Smooth muscle cell (in vitro differentiated cells): ENCODE measurements around the gene LRRC4B. TPM values are rescaled to one million over a fixed set of nuclear protein-coding genes. Genes with fewer than 3 reads are reported as not detected.
"Not testable (repeated sequence)": the region's sequence is repeated elsewhere in the genome, so short reads cannot be mapped to it uniquely, and the experiment has no call there.

ENCODE experiments used
- DNase-seq: peaks from one replicate; lab custom pipeline; 2025; ENCODE audit not compliant: unreplicated experiment; lab: John Stamatoyannopoulos, UW
- H2AFZ ChIP-seq: fragments of 200-600 bp; sonication (generic); 2 replicates; pipeline ENCODE4 v1.6.0; 2016; ENCODE audit warnings: antibody characterized with exemption, low read depth, mild to moderate bottlenecking
- H3F3A ChIP-seq: fragments of 200-600 bp; sonication (generic); 2 replicates; pipeline ENCODE4 v1.6.0; 2017; ENCODE audit warnings: antibody characterized with exemption, low read depth
- H3K27ac ChIP-seq: fragments of 200-600 bp; sonication (generic); 2 replicates; pipeline ENCODE4 v1.5.1; 2016; ENCODE audit warnings: low read depth, mild to moderate bottlenecking
- H3K27me3 ChIP-seq: fragments of 200-600 bp; sonication (generic); 2 replicates; pipeline ENCODE4 v1.6.1; 2016; ENCODE audit warnings: low read depth, mild to moderate bottlenecking
- H3K36me3 ChIP-seq: fragments of 200-600 bp; sonication (generic); 2 replicates; pipeline ENCODE4 v1.5.1; 2016; ENCODE audit warnings: low read depth
- H3K4me1 ChIP-seq: fragments of 200-600 bp; sonication (generic); 2 replicates; pipeline ENCODE4 v1.5.1; 2016; ENCODE audit warnings: low read depth
- H3K4me2 ChIP-seq: fragments of 200-600 bp; sonication (generic); 2 replicates; pipeline ENCODE4 v1.6.0; 2016; ENCODE audit warnings: mild to moderate bottlenecking
- H3K4me3 ChIP-seq: fragments of 200-600 bp; sonication (generic); 2 replicates; pipeline ENCODE4 v1.5.1; 2016; ENCODE audit warnings: mild to moderate bottlenecking
- H3K79me2 ChIP-seq: fragments of 200-600 bp; sonication (generic); 2 replicates; pipeline ENCODE4 v1.6.0; 2016; ENCODE audit warnings: low read depth, mild to moderate bottlenecking
- H3K9ac ChIP-seq: fragments of 200-600 bp; sonication (generic); 2 replicates; pipeline ENCODE4 v1.6.0; 2016; ENCODE audit warnings: low read depth
- H3K9me3 ChIP-seq: fragments of 200-600 bp; sonication (generic); replicated peaks from 2 replicates; pipeline ENCODE4 v1.5.1; 2016; ENCODE audit warnings: low read depth
- H4K20me1 ChIP-seq: fragments of 200-600 bp; sonication (generic); 2 replicates; pipeline ENCODE4 v1.6.0; 2016; ENCODE audit warnings: low read depth
- WGBS: methylation state at CpG from one replicate; pipeline ENCODE4 v1.1.7; 2016; ENCODE audit warnings: low lambda C conversion rate; 5-methylcytosine and 5-hydroxymethylcytosine counted together
- polyA plus RNA-seq: library from polyadenylated mRNA; unstranded; fragments of >200 nt; fragmentation: Nextera tagmentation; extraction: Ambion mirVana; gene quantifications from 2 replicates; pipeline ENCODE4 v1.2.1, GENCODE V29; 2016
- total RNA-seq: library from RNA; depleted of rRNA; stranded (reverse); fragments of >200 nt; gene quantifications from 2 replicates; pipeline ENCODE4 v1.2.3, GENCODE V29; 2014
- TF ChIP-seq, protein P1 (sequence below): fragments of 200-600 bp; sonication (generic); IDR thresholded peaks from 2 replicates; pipeline ENCODE4 v1.5.1; 2017; ENCODE audit warnings: borderline replicate concordance, mild to moderate bottlenecking, antibody characterized with exemption; ENCODE audit not compliant: insufficient read depth, poor library complexity, severe bottlenecking

Gene LRRC4B
- total and polyA plus RNA-seq, 2 experiments from 2014 or later = 1.7 to 8.6 TPM

DNA sequence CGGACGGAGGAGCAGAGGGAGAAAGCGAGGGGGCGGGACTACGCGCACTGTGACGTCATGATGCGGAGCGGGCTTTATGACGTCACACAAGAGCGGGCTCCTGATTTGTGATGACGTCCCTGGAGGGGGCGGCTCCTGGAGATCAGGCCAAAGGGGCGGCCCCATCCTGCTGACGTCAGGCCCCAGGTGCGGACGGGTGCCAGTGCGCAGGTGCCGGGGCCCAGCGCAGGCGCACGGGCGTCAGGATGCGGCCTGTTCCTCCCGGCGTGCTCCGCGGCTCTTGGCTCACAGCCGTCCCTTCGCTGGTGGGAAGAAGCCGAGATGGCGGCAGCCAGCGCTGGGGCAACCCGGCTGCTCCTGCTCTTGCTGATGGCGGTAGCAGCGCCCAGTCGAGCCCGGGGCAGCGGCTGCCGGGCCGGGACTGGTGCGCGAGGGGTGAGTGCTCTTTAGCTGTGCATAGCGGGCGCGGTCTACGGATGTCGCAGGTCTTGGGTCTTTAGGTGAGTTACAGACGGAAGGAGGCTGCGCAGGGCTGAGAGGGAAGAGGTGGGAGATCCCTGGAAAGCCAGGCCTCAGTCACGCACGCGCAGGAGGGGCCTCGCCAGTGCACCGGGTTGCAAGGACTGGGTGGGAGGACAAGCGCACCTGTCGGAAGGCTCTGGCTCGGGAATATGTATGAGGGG lies 91.9 kb downstream of the LRRC4B start, which contains the start of the genes EMC10 and GARIN5A:
EMC10 (plus strand) TSS at position 284 of the 683 bp plus-strand sequence; CDS start at position 322, 38 bp downstream.
GARIN5A (minus strand) TSS at position 625 of the 683 bp plus-strand sequence; CDS start at position 165, 460 bp downstream.
- H3K27me3 ChIP-seq = no peaks in the 10 kb centered on the region
- peak within 1 kb of the TSS; percentile 97 for H3K4me3 ChIP-seq
- H3K36me3 ChIP-seq = no peaks in the 10 kb centered on the region
- H3K79me2 ChIP-seq = peaks cover 16% of the 10 kb centered on the region
- peak within 1 kb of the TSS; percentile 98 for H3K4me2 ChIP-seq
- peak within 1 kb of the TSS; percentile 68 for H3K27ac ChIP-seq
- TF ChIP-seq, protein P1, sequence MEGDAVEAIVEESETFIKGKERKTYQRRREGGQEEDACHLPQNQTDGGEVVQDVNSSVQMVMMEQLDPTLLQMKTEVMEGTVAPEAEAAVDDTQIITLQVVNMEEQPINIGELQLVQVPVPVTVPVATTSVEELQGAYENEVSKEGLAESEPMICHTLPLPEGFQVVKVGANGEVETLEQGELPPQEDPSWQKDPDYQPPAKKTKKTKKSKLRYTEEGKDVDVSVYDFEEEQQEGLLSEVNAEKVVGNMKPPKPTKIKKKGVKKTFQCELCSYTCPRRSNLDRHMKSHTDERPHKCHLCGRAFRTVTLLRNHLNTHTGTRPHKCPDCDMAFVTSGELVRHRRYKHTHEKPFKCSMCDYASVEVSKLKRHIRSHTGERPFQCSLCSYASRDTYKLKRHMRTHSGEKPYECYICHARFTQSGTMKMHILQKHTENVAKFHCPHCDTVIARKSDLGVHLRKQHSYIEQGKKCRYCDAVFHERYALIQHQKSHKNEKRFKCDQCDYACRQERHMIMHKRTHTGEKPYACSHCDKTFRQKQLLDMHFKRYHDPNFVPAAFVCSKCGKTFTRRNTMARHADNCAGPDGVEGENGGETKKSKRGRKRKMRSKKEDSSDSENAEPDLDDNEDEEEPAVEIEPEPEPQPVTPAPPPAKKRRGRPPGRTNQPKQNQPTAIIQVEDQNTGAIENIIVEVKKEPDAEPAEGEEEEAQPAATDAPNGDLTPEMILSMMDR = no peak
- H3K9me3 ChIP-seq = no peaks in the 10 kb centered on the region
- H3K9ac ChIP-seq = peak within 1 kb of the TSS; percentile 85
- H2AFZ ChIP-seq = peak within 1 kb of the TSS; percentile 100
- H3F3A ChIP-seq = peaks cover 6% of the 10 kb centered on the region
- peaks cover 24% of the 10 kb centered on the region for H4K20me1 ChIP-seq
- DNase-seq = peak; percentile 72
- WGBS = 3% methylated on average over 58 of the region's 58 CpGs
- peaks cover 7% of the 10 kb centered on the region for H3K4me1 ChIP-seq

DNA sequence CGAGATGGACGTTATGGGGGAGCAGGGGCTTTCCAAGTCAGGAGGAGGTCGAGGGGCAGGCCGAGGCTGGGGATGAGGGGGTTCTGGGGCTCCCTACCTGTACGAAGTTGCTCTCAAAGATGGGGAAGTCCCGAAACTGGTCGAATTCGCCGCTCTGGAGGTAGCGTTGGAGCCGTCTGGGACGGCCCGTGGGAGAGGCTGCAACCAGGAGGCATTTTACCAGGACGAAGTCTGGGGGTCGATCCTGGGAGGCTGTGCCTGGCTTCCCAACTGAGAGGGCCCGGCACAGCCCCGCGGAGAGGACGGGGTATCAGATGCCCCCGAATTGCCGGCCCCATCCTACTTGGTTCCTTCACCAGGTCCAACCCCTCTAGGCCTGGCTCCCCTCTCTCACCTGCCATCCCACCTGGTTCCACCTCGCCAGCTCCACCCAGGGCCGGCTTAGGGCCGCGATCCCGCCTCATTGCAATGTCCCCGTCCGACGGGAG lies 92.5 kb downstream of the LRRC4B start:
- Histone ChIP-seq H3K27ac (no peak overlapping the region), H4K20me1 (peaks cover 24% of the 10 kb centered on the region), H3K79me2 (peaks cover 16% of the 10 kb centered on the region), H3K27me3 (no peaks in the 10 kb centered on the region), H3K4me1 (peaks cover 7% of the 10 kb centered on the region), H3K9me3 (no peaks in the 10 kb centered on the region), H2AFZ (no peak overlapping the region), H3K9ac (no peak overlapping the region), H3K4me3 (peak overlapping the region; percentile 97), H3F3A (peaks cover 6% of the 10 kb centered on the region), H3K4me2 (no peak overlapping the region), H3K36me3 (no peaks in the 10 kb centered on the region)
- TF ChIP-seq, protein P1 = no peak
- DNase-seq = no peak
- 70% methylated on average over 18 of the region's 29 CpGs for WGBS

DNA sequence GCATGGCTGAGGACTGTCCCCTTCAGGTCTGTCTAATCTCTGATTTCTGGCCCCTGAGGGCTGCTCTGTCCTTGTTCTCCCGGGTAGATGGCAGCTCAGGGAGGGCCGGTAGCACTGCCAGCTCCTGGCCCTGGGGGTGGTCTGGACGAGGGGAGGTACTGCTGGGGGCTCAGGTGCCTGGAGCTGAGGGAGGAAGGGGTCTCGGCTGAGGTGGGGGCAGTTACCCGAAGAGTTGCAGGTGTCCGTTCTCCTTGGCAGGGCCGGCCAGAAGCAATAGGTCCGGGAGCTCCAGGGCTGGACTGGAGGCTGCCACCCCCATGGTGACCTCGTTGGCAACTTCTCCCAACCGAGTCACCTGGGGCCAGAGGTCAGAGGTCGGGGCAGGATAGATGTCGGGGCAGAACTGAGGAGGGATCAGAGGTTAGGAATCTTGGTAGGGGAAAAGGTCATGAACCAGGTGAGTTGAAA lies 93.1 kb downstream of the LRRC4B start:
- whole genome bisulfite sequencing = 88% methylated on average over 12 of the region's 12 CpGs

DNA sequence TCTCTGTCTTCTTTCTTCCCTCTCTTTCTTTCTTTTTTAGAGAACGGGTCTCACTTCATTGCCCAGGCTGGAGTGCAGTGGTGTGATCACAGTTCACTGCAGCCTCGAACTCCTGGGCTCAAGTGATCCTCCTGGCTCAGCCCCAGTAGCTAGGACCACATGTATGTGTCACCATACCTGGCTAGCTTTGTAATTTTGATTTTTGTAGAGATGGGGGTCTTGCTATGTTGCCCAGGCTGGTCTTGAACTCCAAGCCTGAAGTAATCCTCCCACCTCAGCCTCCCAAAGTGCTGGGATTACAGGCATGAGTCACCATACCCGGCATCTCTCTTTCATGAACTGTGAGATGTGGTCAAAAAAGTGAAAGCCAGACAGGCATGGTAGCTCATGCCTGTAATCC lies 94.9 kb downstream of the LRRC4B start:
- not testable (repeated sequence) for H3K9ac ChIP-seq, H3K9me3 ChIP-seq, H3F3A ChIP-seq, DNase-seq, H3K4me2 ChIP-seq, H3K36me3 ChIP-seq, H3K27me3 ChIP-seq, H3K4me3 ChIP-seq, H3K27ac ChIP-seq, H3K4me1 ChIP-seq, H2AFZ ChIP-seq
- 69% methylated on average over 3 of the region's 3 CpGs for WGBS
- peaks cover 13% of the 10 kb centered on the region for H3K79me2 ChIP-seq
- peaks cover 14% of the 10 kb centered on the region for H4K20me1 ChIP-seq

More for the DNA sequence above, 93.1 kb downstream of the LRRC4B start:
- no peak overlapping the region for H3K9ac ChIP-seq
- no peaks in the 10 kb centered on the region for H3K9me3 ChIP-seq
- H3K27me3 ChIP-seq = no peaks in the 10 kb centered on the region
- H2AFZ ChIP-seq = no peak overlapping the region
- peaks cover 7% of the 10 kb centered on the region for H3K4me1 ChIP-seq
- H3F3A ChIP-seq = peaks cover 6% of the 10 kb centered on the region
- peaks cover 24% of the 10 kb centered on the region for H4K20me1 ChIP-seq
- no peak overlapping the region for H3K27ac ChIP-seq
- no peaks in the 10 kb centered on the region for H3K36me3 ChIP-seq
- no peak overlapping the region for H3K4me3 ChIP-seq
- peaks cover 16% of the 10 kb centered on the region for H3K79me2 ChIP-seq
- no peak overlapping the region for H3K4me2 ChIP-seq
- no peak for DNase-seq
- TF ChIP-seq, protein P1 = no peak
